Transverse colon (tissue), 4 donors: ENCODE measurements around the gene SGMS2.

ENCODE experiments used
- EP300 ChIP-seq: sonication (generic); formaldehyde crosslinking; IDR thresholded peaks from one replicate; pipeline ENCODE4 v1.6.1; 2017; ENCODE audit warnings: antibody characterized with exemption, low read depth
- POLR2A ChIP-seq: fragments of 450-650 bp; IDR thresholded peaks from one replicate; pipeline ENCODE4 v1.6.1; 2016; ENCODE audit warnings: antibody characterized with exemption, mild to moderate bottlenecking, moderate library complexity
- POLR2AphosphoS5 ChIP-seq, 3 donors: sonication (generic); formaldehyde crosslinking; IDR thresholded peaks; one replicate each; pipeline ENCODE4 v1.6.1; 2016; ENCODE audit warnings: antibody characterized with exemption in 3 of 3
- TF ChIP-seq, protein P1 (sequence below), 5 experiments: fragments of 200-600 bp in 3 of 5; fragments of 450-650 bp in 2 of 5; sonication (generic) in 3 of 5; IDR thresholded peaks; 1 replicate in 2 of 5; 2 replicates in 3 of 5; pipeline ENCODE4 v1.5.1; 2016 to 2017; ENCODE audit warnings: antibody characterized with exemption in 5 of 5, inconsistent platforms in 3 of 5, mild to moderate bottlenecking in 2 of 5, moderate library complexity in 1 of 5

DNA sequence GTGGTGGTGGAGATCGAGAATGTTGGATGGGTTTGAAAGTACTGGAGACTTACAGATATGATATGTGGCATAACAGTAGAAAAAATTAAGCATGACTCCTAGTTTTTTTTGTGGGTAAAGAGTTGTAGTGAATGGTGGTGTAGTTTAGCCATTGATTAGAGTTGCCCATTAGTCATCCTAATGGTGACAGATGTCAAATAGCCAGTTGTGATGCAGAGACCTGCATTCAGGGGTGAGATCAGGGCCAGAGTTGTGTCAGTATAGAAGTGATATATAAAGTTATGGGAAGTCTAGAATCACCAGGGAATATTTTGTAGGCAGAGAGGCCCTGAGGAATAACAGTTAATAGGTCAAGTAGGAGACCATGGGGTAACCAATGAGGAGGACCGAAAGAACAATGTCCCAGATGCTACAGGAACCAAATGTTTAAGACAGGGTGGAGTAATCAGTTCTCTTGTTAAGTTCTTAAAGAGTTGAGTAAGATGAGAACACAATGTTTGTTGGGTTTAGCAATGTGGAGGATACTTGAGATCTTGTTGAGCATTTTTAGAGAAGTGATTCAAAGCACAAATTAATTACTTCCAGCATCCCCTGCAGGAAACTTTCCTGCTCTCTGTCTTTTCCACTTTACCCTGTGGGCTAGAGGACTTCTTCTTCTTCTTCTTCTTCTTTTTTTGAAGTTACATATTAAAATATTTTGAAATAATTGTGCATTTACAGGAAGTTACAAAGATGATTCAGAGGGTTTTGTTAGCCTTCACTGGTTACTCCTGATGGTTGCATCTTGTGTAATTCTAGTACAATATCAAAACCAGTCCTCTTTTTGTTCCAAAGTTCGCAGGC lies 13.3 kb downstream of the SGMS2 start:
- no peak for TF ChIP-seq POLR2A
- TF ChIP-seq EP300, result no peak
- TF ChIP-seq, protein P1, sequence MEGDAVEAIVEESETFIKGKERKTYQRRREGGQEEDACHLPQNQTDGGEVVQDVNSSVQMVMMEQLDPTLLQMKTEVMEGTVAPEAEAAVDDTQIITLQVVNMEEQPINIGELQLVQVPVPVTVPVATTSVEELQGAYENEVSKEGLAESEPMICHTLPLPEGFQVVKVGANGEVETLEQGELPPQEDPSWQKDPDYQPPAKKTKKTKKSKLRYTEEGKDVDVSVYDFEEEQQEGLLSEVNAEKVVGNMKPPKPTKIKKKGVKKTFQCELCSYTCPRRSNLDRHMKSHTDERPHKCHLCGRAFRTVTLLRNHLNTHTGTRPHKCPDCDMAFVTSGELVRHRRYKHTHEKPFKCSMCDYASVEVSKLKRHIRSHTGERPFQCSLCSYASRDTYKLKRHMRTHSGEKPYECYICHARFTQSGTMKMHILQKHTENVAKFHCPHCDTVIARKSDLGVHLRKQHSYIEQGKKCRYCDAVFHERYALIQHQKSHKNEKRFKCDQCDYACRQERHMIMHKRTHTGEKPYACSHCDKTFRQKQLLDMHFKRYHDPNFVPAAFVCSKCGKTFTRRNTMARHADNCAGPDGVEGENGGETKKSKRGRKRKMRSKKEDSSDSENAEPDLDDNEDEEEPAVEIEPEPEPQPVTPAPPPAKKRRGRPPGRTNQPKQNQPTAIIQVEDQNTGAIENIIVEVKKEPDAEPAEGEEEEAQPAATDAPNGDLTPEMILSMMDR (IDR thresholded peaks at IDR 0.05), result no peak
- TF ChIP-seq POLR2AphosphoS5 (IDR thresholded peaks at IDR 0.05), result no peak
